GM19351 (cell line): ENCODE data around the gene TRIM17.

Source experiments
- ATAC-seq: cut with Tn5 transposase; IDR thresholded peaks from one replicate; pipeline ENCODE4 v1.9.1; 2021; ENCODE audit warnings: mild to moderate bottlenecking, moderate library complexity; ENCODE audit not compliant: unreplicated experiment

TRIM17 gene

GRCh38 chr1:228416217-228416933 lies at the start of gene TRIM17:
TRIM17 (minus strand) TSS chr1:228416861; CDS start chr1:228415072, 1,789 bp downstream.
- ATAC-seq: peak; percentile 60

- no peak for ATAC-seq
These were observed 49.0 kb upstream of the TRIM17 start for GRCh38 chr1:228465571-228466146.

GRCh38 chr1:228465141-228465540 lies 48.5 kb upstream of the TRIM17 start:
- ATAC-seq: no peak

- ATAC-seq: peak; percentile 85
These were observed 47.9 kb upstream of the TRIM17 start for GRCh38 chr1:228464487-228464983.

GRCh38 chr1:228463559-228464455 lies 47.1 kb upstream of the TRIM17 start:
- peak; percentile 62 for ATAC-seq

GRCh38 chr1:228463009-228463558 lies 46.4 kb upstream of the TRIM17 start:
- no peak for ATAC-seq

GRCh38 chr1:228462560-228462959 lies 45.9 kb upstream of the TRIM17 start:
- ATAC-seq: no peak

GRCh38 chr1:228460821-228461220 lies 44.2 kb upstream of the TRIM17 start:
- no peak for ATAC-seq

- ATAC-seq: peak; percentile 28
These were observed 42.7 kb upstream of the TRIM17 start for GRCh38 chr1:228459091-228459993.

- peak; percentile 81 for ATAC-seq
These were observed 40.9 kb upstream of the TRIM17 start for GRCh38 chr1:228457396-228458176.

GRCh38 chr1:228457017-228457395 lies 40.3 kb upstream of the TRIM17 start:
- ATAC-seq: peak; percentile 10

- no peak for ATAC-seq
These were observed 39.8 kb upstream of the TRIM17 start for GRCh38 chr1:228456252-228457016.

- no peak for ATAC-seq
These were observed 39.1 kb upstream of the TRIM17 start for GRCh38 chr1:228455715-228456114.

- ATAC-seq: no peak
These were observed 37.6 kb upstream of the TRIM17 start for GRCh38 chr1:228454238-228454637.

GRCh38 chr1:228453614-228454013 lies 37.0 kb upstream of the TRIM17 start:
- no peak for ATAC-seq

- ATAC-seq: no peak
These were observed 36.4 kb upstream of the TRIM17 start for GRCh38 chr1:228453022-228453560.

- ATAC-seq: no peak
These were observed 35.7 kb upstream of the TRIM17 start for GRCh38 chr1:228452194-228453021.
